Astrocyte (in vitro differentiated cells and primary cell): ENCODE measurements around the gene DIP2C.

Experiments used
- CTCF ChIP-seq: IDR thresholded peaks from 2 replicates; pipeline ENCODE4 v1.5.1; 2011; ENCODE audit warnings: low read depth, mild to moderate bottlenecking, inconsistent platforms, low read length, moderate library complexity; ENCODE audit not compliant: insufficient read depth
- EZH2 ChIP-seq: IDR thresholded peaks from 2 replicates; pipeline ENCODE4 v1.6.1; 2012; ENCODE audit warnings: mild to moderate bottlenecking, low read length, inconsistent platforms; ENCODE audit not compliant: insufficient read depth

- no peak for TF ChIP-seq CTCF
- no peak for TF ChIP-seq EZH2
Observed at GRCh38 chr10:317271-317769, 372.1 kb downstream of the DIP2C start.
